Stimulated activated naive B cell treated with anti-CD40 and anti-IgM and Interleukin-4, amounts not matched to agents 10 μg/mL and 1 μg/mL and 100 μg/mL, for 72 hours (primary cell): ENCODE results near the gene RAB3B.
"Not testable (repeated sequence)": the region's sequence is repeated elsewhere in the genome, so short reads cannot be mapped to it uniquely, and the experiment has no call there.

ENCODE experiments used
- ATAC-seq, 2 donors: fragments of 150-1000 bp; cut with Tn5 transposase; replicated peaks; 2 replicates each; pipeline ENCODE4 v1.10.0; 2021; ENCODE audit warnings: moderate library complexity in 1 of 2
- DNase-seq: peaks from one replicate; pipeline ENCODE4 v3.0.0; 2021
- H3K27ac Mint-ChIP-seq: one replicate; pipeline ENCODE4 v1.8.0; 2022; ENCODE audit warnings: mild to moderate bottlenecking, mixed read lengths
- H3K27me3 Mint-ChIP-seq, 2 donors: one replicate each; pipeline ENCODE4 v1.8.0; 2022; ENCODE audit warnings: mixed read lengths in 2 of 2
- H3K36me3 Mint-ChIP-seq, 2 donors: one replicate each; pipeline ENCODE4 v1.8.0; 2022; ENCODE audit warnings: mixed read lengths in 2 of 2, mild to moderate bottlenecking in 1 of 2
- H3K4me1 Mint-ChIP-seq, 2 donors: one replicate each; pipeline ENCODE4 v1.8.0; 2022; ENCODE audit warnings: mixed read lengths in 2 of 2, mild to moderate bottlenecking in 1 of 2
- H3K4me3 Mint-ChIP-seq, 2 donors: one replicate each; pipeline ENCODE4 v1.8.0; 2022; ENCODE audit warnings: mild to moderate bottlenecking in 2 of 2, mixed read lengths in 2 of 2, moderate library complexity in 1 of 2
- H3K9me3 Mint-ChIP-seq, 2 donors: one replicate each; pipeline ENCODE4 v1.8.0; 2022; ENCODE audit warnings: mixed read lengths in 2 of 2, mild to moderate bottlenecking in 1 of 2

RAB3B gene

DNA sequence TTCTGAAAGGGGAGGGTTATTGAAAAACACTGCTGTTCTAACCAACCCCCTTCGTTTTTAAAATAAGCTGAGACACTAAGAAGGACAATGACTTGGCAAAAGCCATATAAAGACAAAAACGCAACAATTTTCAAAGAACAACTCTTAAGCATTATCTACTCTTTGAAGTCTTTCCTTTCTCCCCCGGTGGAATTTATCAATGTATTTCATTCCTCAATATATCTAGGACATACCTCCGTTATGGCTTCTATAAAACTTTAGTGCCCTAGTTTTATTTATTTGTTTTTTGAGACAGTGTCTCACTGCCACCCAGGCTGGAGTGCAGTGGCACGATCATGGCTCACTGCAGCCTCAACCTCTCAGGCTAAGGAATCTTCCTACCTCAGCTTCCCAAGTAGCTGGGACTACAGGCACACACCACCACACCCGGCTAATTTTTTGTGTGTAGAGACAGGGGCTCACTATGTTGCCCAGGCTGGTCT, 115.2 kb downstream of the RAB3B start:
- H3K36me3 Mint-ChIP-seq: peaks cover 13 to 19% of the 10 kb centered on the region in 2 donors
- H3K4me3 Mint-ChIP-seq: peak overlapping the region; percentile 63 to 65
- no peaks in the 10 kb centered on the region for H3K27me3 Mint-ChIP-seq
- DNase-seq (no peak), ATAC-seq (no peak)
- H3K4me1 Mint-ChIP-seq: peaks cover 27 to 31% of the 10 kb centered on the region in 2 donors
- H3K9me3 Mint-ChIP-seq: no peaks in the 10 kb centered on the region
- peak overlapping the region; percentile 34 for H3K27ac Mint-ChIP-seq

DNA sequence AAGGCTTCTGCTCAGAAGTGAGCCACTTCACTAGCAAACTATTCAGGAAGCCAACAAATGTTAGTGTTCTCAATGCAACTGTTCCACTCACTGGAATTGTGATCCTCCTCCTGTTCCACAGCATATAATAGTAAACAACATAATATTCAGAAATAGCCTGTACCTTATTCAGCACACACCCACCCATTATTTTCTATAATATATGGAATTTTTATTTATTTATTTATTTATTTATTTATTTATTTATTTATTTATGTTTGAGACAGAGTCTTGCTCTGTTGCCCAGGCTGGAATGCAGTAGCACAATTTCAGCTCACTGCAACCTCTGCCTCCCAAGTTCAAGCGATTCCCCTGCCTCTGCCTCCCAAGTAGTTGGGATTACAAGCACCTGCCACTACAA, 117.2 kb downstream of the RAB3B start:
- not testable (repeated sequence) for DNase-seq, H3K9me3 Mint-ChIP-seq, H3K4me3 Mint-ChIP-seq, ATAC-seq, H3K27ac Mint-ChIP-seq, H3K27me3 Mint-ChIP-seq
- Mint-ChIP-seq H3K36me3 (peaks cover 16 to 25% of the 10 kb centered on the region in 2 donors), H3K4me1 (peaks cover 30 to 36% of the 10 kb centered on the region in 2 donors)

DNA sequence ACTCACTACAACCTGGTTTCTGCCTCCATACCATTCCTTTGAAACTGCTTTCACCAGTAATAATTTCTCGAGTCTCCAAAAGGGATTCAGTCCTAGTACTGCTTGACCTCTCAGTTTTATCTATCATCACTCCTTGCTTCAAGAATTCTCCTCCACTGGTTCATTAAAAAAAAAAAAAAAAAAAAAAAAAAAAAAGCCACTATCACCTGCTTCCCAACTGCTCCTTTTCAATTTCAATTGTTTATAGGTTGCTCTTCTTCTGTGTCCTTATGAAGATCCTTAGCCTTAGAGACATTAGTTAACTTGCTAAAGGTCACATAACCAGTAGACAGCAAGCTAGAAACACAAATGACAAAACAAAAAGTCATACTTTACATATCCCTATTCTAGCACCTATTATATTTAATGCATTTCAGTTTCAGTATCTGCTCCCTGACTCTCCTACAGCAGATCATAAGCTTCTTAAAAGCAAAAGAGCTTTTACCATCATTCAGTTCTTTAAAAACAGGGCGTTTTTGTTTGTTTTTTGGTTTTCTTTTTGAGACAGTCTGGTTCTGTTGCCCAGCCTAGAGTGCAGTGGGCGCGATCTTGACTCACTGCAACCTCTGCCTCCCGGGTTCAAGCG, 119.0 kb downstream of the RAB3B start:
- H3K27me3 Mint-ChIP-seq: no peaks in the 10 kb centered on the region
- H3K9me3 Mint-ChIP-seq: no peaks in the 10 kb centered on the region
- peaks cover 12 to 32% of the 10 kb centered on the region in 2 donors for H3K36me3 Mint-ChIP-seq
- no peak overlapping the region for H3K4me3 Mint-ChIP-seq
- no peak for ATAC-seq
- no peak for DNase-seq
- peaks cover 40 to 52% of the 10 kb centered on the region in 2 donors for H3K4me1 Mint-ChIP-seq
- H3K27ac Mint-ChIP-seq: peak overlapping the region; percentile 9

DNA sequence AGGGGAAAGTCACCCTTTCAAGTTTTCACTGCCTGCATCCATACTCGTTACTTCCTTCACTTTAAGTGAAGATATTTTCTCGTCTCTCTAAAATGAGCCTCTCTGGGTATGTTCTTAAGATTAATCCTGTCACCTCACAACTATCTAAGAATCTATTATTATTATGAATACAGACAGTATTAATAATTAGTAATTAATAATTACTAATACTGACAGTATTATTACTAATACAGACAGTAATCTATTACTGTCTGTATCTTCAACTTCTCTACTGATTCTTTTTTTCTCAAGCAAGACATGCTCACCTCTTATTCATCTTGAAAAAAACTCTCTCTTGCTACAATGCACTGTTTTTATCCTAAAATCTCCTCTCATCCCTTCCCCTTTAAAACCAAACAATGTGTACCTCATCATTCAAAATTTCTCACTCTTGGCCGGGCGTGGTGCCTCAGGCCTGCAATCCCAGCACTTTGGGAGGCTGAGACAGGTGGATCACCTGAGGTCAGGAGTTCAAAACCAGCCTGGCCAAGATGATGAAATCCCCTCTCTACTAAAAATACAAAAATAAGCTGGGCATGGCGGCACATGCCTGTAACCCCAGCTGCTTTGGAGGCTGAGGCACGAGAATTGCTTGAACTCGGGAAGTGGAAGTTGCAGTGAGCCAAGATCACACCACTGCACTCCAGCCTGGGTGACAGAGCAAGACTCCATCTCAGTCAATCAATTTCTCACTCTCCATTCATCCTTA, 119.7 kb downstream of the RAB3B start:
- Mint-ChIP-seq H3K27ac (peak overlapping the region; percentile 9), H3K9me3 (no peaks in the 10 kb centered on the region), H3K27me3 (no peaks in the 10 kb centered on the region), H3K4me3 (no peak overlapping the region), H3K4me1 (peaks cover 42 to 58% of the 10 kb centered on the region in 2 donors), H3K36me3 (peaks cover 14 to 32% of the 10 kb centered on the region in 2 donors)
- ATAC-seq (no peak), DNase-seq (no peak)

DNA sequence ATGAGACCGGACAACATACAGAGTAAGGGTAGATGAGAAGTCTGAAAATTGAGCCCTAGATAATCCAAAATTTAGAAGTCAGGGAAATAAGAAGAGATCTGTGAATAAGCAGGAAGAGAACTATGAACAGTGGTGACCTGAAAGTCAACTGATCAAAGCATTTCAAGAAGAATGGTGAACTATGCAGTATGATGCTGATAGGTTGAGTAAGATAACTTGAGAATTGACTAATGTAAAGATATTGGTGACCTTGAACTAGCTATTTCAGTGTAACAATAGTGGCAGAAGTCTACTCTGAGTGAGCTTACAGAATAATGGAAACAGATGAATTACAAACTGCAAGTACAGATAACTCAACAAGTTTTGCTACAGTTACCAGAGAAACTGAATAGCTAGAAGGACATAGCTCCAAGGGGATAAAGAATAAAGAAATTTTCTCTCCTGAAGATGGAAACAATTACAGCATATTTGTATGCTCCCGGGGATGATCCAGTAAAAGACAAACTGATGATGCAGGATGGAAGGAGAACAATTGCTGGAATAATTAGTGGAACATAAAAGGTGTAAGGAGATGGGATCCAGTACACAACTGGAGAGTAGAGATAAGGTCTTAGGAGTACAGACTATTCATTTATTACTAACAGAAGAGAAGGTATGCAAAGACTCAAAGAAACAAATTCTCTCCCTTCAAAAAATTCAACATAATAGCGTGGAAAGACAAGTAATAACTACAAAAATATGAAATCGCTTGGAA, 122.8 kb downstream of the RAB3B start:
- Mint-ChIP-seq H3K27me3 (no peaks in the 10 kb centered on the region), H3K9me3 (no peaks in the 10 kb centered on the region), H3K4me3 (no peak overlapping the region), H3K36me3 (peaks cover 22 to 31% of the 10 kb centered on the region in 2 donors), H3K27ac (no peak overlapping the region), H3K4me1 (peaks cover 37 to 71% of the 10 kb centered on the region in 2 donors)
- ATAC-seq: no peak
- DNase-seq: no peak

DNA sequence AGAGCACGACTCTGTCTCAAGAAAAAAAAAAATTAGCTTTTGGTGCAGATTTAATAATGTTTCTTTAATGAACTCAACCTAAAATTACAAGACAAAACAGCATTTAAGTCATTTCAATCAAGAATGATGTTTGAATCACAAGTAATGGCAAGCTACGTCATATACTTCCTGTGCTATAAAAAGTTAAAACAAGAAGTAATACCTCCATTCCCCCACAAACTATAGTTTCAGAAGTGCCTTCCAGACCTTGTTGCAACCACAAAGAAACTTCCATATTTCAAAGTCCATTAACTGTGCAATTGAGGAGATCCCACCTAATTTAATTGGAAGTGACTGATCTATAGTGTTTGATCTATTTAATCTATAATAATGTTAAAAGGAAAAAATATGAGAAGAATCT, 127.1 kb downstream of the RAB3B start:
- Mint-ChIP-seq H3K4me3 (peak overlapping the region; percentile 55 to 67), H3K9me3 (no peaks in the 10 kb centered on the region), H3K27ac (peak overlapping the region; percentile 81), H3K4me1 (peaks cover 27 to 57% of the 10 kb centered on the region in 2 donors), H3K36me3 (peaks cover 15 to 23% of the 10 kb centered on the region in 2 donors), H3K27me3 (no peaks in the 10 kb centered on the region)
- DNase-seq (no peak), ATAC-seq (peak; percentile 90 to 91)

DNA sequence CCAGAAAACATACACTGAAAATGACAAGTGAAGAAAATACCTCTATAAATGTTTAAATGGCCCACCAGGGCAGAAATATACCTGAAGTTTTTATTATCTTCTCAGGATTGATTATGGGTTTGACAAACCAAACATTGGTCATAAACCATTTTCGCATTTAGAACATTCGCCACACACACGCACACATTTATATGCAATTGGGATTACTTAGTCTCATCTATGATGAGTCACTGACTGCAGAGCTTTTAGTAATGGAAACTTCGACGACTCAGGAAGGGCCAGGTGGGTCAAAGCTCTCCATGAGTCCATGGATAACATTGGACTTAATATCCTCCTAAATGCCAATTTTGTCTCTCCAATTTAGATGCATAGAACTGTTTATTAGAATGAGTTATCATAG, 128.8 kb downstream of the RAB3B start:
- H3K27me3 Mint-ChIP-seq: no peaks in the 10 kb centered on the region
- H3K36me3 Mint-ChIP-seq: peaks cover 15 to 16% of the 10 kb centered on the region in 2 donors
- no peak overlapping the region for H3K27ac Mint-ChIP-seq
- no peak overlapping the region for H3K4me3 Mint-ChIP-seq
- no peak for DNase-seq
- peaks cover 13 to 40% of the 10 kb centered on the region in 2 donors for H3K4me1 Mint-ChIP-seq
- ATAC-seq: no peak
- no peaks in the 10 kb centered on the region for H3K9me3 Mint-ChIP-seq

DNA sequence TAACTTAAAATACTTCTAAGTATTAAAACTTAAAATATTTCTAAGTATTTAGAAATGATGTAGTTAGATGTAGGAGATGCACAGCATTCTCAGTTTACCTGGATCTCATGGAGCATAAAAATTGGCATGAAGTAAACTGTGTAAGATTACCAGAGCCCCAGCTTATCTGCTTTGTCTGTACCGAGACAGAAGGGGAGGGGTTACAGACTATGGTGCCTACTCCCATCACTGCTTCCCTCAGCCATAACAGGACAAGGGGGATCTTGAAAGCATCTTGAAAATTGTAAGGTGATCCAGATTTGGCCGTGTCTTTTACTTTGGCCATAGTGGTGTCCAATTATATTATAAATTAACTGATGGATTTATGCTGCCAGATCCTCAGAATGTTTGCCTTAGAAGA, 130.8 kb downstream of the RAB3B start:
- H3K27ac Mint-ChIP-seq: no peak overlapping the region
- H3K4me3 Mint-ChIP-seq: no peak overlapping the region
- peaks cover 11 to 26% of the 10 kb centered on the region in 2 donors for H3K4me1 Mint-ChIP-seq
- peaks cover 22 to 27% of the 10 kb centered on the region in 2 donors for H3K36me3 Mint-ChIP-seq
- no peaks in the 10 kb centered on the region for H3K27me3 Mint-ChIP-seq
- ATAC-seq: no peak
- no peak for DNase-seq
- no peaks in the 10 kb centered on the region for H3K9me3 Mint-ChIP-seq

DNA sequence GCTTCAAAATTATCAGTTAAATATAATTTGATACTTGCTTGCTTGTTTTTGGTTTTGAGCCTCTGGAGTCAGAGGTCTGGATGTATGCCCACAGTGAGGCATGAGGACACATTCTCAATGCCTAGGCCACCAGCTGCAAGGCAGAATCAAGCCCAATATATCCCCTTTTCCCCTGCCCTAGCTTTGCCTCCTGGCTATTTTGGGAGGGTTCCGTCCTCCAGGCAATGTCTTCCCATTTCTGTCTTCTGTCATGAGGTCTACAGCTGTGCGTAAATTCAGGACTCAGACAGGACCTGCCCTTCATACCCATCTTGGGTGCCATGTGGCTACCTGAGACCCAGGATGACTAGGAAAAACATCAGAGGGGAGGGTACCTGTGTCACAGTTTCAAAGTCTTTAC, 131.2 kb downstream of the RAB3B start:
- no peak overlapping the region for H3K27ac Mint-ChIP-seq

DNA sequence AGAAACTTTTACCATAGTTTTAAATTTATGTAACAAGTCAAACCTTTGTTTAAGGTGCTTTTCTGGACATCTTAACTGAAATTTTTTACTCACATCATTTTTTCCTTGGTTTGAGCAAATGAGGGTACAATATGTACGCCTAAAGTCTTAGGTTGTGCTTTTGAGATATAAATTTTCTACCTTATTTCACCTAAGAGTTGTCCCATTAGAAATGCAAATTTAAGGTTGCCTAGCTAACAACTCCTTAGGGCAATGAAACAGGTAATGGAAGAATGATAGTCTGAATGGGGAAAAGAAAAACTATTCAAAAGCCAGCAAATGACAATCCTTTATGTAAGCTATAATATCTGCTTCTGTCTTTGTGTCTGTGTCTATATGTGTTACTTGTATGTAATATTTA, 131.6 kb downstream of the RAB3B start:
- Mint-ChIP-seq H3K27me3 (no peaks in the 10 kb centered on the region), H3K9me3 (no peaks in the 10 kb centered on the region), H3K27ac (no peak overlapping the region), H3K4me3 (no peak overlapping the region), H3K4me1 (peaks cover 11 to 25% of the 10 kb centered on the region in 2 donors), H3K36me3 (peaks cover 27 to 33% of the 10 kb centered on the region in 2 donors)
- DNase-seq (no peak), ATAC-seq (no peak)

More for the DNA sequence above, 131.2 kb downstream of the RAB3B start:
- DNase-seq: no peak
- Mint-ChIP-seq H3K4me3 (no peak overlapping the region), H3K9me3 (no peaks in the 10 kb centered on the region), H3K4me1 (peaks cover 11 to 26% of the 10 kb centered on the region in 2 donors), H3K36me3 (peaks cover 26 to 31% of the 10 kb centered on the region in 2 donors), H3K27me3 (no peaks in the 10 kb centered on the region)
- no peak for ATAC-seq
